Esophagus squamous epithelium (tissue), 5 donors: ENCODE measurements around the gene LY86. TPM values are rescaled to one million over a fixed set of nuclear protein-coding genes. Genes with fewer than 3 reads are reported as not detected.

Experiments
- DNase-seq: peaks from one replicate; lab custom pipeline; 2025; lab: John Stamatoyannopoulos, UW
- H3K27ac ChIP-seq, 4 donors: fragments of 200-600 bp; sonication (generic); one replicate each; pipeline ENCODE4 v1.5.1; 2016 to 2019; ENCODE audit warnings: mild to moderate bottlenecking in 1 of 4
- H3K27me3 ChIP-seq, 4 donors: fragments of 200-600 bp; sonication (generic); 1 replicate in 3 of 4; 2 replicates in 1 of 4; pipeline versions ENCODE4 v1.5.1 to v1.6.0; 2017 to 2021; ENCODE audit warnings: antibody characterized with exemption in 1 of 4
- H3K36me3 ChIP-seq, 3 donors: fragments of 200-600 bp; sonication (generic); one replicate each; pipeline ENCODE4 v1.5.1; 2016 to 2019
- H3K4me1 ChIP-seq, 3 donors: fragments of 200-600 bp; sonication (generic); one replicate each; pipeline ENCODE4 v1.5.1; 2017 to 2019
- H3K4me3 ChIP-seq, 4 donors: fragments of 200-600 bp; sonication (generic); 1 replicate in 3 of 4; 2 replicates in 1 of 4; pipeline ENCODE4 v1.5.1; 2016 to 2019; ENCODE audit warnings: mild to moderate bottlenecking in 2 of 4, moderate library complexity in 1 of 4
- H3K9me3 ChIP-seq, 3 donors: fragments of 200-600 bp; sonication (generic); one replicate each; pipeline ENCODE4 v1.5.1; 2016 to 2019
- CTCF ChIP-seq, 6 experiments: fragments of 450-650 bp in 4 of 6; fragments of 200-600 bp in 2 of 6; sonication (generic) in 2 of 6; IDR thresholded peaks; one replicate each; pipeline ENCODE4 v1.5.1; 2016 to 2019; ENCODE audit warnings: antibody characterized with exemption in 6 of 6, mild to moderate bottlenecking in 4 of 6, moderate library complexity in 4 of 6
- POLR2A ChIP-seq, 4 donors: fragments of 450-650 bp; IDR thresholded peaks; one replicate each; pipeline ENCODE4 v1.6.1; 2017; ENCODE audit warnings: antibody characterized with exemption in 4 of 4, mild to moderate bottlenecking in 4 of 4, moderate library complexity in 3 of 4
- WGBS, 2 donors: methylation state at CpG; one replicate each; pipeline ENCODE4 v1.1.5; 2018; 5-methylcytosine and 5-hydroxymethylcytosine counted together
- intact Hi-C: fragments of 100-400 bp; cut with DNase I; formaldehyde crosslinking; loops from one replicate; pipeline ENCODE4 v1.15.0; 2022
- total RNA-seq, 4 donors: library from RNA; depleted of rRNA; stranded (reverse); fragments of >200 nt; gene quantifications; one replicate each; pipeline ENCODE4 v1.1.0, GENCODE V29; 2016
- donor health status: DM: yes; HTN: yes; CAD: no.

The LY86 gene
- total RNA-seq, 4 donors from 2014 or later: 2.3 TPM; not detected in 2

- Histone ChIP-seq H3K4me3 (no peak overlapping the region), H3K9me3 (no peaks in the 10 kb centered on the region), H3K27me3 (peaks cover 0 to 56% (median 0%) of the 10 kb centered on the region in 4 donors), H3K36me3 (no peaks in the 10 kb centered on the region), H3K27ac (no peak overlapping the region), H3K4me1 (peaks cover 0 to 15% (median 0%) of the 10 kb centered on the region in 3 donors)
- intact Hi-C loops: no loop called here
- no peak for DNase-seq
- 55 to 66% methylated on average over 9 to 10 of the region's 10 CpGs for WGBS, 2 donors
- TF ChIP-seq POLR2A (IDR thresholded peaks at IDR 0.05) (no peak), CTCF (IDR thresholded peaks at IDR 0.05) (peak; percentile 43 to 69 (median 54))
Observed at GRCh38 chr6:6556738-6557503, 31.6 kb upstream of the LY86 start.

GRCh38 chr6:6557504-6557839, 31.0 kb upstream of the LY86 start:
- no peak for DNase-seq
- peaks cover 0 to 59% (median 0%) of the 10 kb centered on the region in 4 donors for H3K27me3 ChIP-seq
- TF ChIP-seq POLR2A (IDR thresholded peaks at IDR 0.05) (no peak), CTCF (IDR thresholded peaks at IDR 0.05) (no peak)
- H3K4me1 ChIP-seq: peaks cover 0 to 15% (median 0%) of the 10 kb centered on the region in 3 donors
- H3K27ac ChIP-seq: no peak overlapping the region
- H3K36me3 ChIP-seq: no peaks in the 10 kb centered on the region
- H3K4me3 ChIP-seq: no peak overlapping the region
- intact Hi-C loops: no loop called here
- H3K9me3 ChIP-seq: no peaks in the 10 kb centered on the region
- 57 to 75% methylated on average over 4 of the region's 4 CpGs for WGBS, 2 donors

DNA sequence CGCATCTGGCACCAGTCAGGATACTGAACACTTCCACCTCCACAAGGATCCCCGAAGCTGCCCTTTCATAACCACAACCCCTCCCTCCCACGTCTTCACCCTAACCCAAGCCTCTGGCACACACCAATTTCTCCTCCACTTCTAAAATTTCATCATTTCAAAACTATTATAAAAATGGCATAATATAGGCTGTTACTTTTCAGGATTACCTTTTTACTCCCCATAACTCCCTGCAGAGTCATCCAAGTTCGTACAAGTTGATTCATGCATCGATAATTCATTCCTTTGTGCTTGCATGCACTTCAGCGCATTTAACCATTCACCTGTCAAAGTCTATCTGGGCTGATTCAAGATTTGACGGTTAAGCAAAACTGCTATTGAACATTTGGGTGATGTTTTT, 30.6 kb upstream of the LY86 start:
- H3K9me3 ChIP-seq: no peaks in the 10 kb centered on the region
- WGBS, 2 donors: 37 to 49% methylated on average over 7 of the region's 7 CpGs
- no peak for DNase-seq
- H3K27ac ChIP-seq: no peak overlapping the region
- H3K4me3 ChIP-seq: no peak overlapping the region
- peaks cover 0 to 57% (median 0%) of the 10 kb centered on the region in 4 donors for H3K27me3 ChIP-seq
- no peaks in the 10 kb centered on the region for H3K36me3 ChIP-seq
- peaks cover 0 to 15% (median 0%) of the 10 kb centered on the region in 3 donors for H3K4me1 ChIP-seq
- TF ChIP-seq CTCF (IDR thresholded peaks at IDR 0.05) (no peak), POLR2A (IDR thresholded peaks at IDR 0.05) (no peak)
- intact Hi-C loops: no loop called here

GRCh38 chr6:6559994-6560570, 28.4 kb upstream of the LY86 start:
- DNase-seq: no peak
- Histone ChIP-seq H3K27me3 (peaks cover 0 to 39% (median 0%) of the 10 kb centered on the region in 4 donors), H3K4me3 (no peak overlapping the region), H3K9me3 (no peaks in the 10 kb centered on the region), H3K4me1 (peaks cover 0 to 15% (median 0%) of the 10 kb centered on the region in 3 donors), H3K36me3 (no peaks in the 10 kb centered on the region), H3K27ac (no peak overlapping the region)
- intact Hi-C loops: no loop called here
- 40 to 52% methylated on average over 4 to 6 of the region's 6 CpGs for WGBS, 2 donors
- TF ChIP-seq CTCF (IDR thresholded peaks at IDR 0.05): no peak
- TF ChIP-seq POLR2A (IDR thresholded peaks at IDR 0.05): no peak

GRCh38 chr6:6560909-6561308, 27.6 kb upstream of the LY86 start:
- Histone ChIP-seq H3K9me3 (no peaks in the 10 kb centered on the region), H3K27me3 (peaks cover 0 to 34% (median 0%) of the 10 kb centered on the region in 4 donors), H3K36me3 (no peaks in the 10 kb centered on the region), H3K4me1 (peaks cover 0 to 15% (median 0%) of the 10 kb centered on the region in 3 donors), H3K27ac (no peak overlapping the region), H3K4me3 (no peak overlapping the region)
- intact Hi-C loops: no loop called here
- TF ChIP-seq CTCF (IDR thresholded peaks at IDR 0.05): no peak
- TF ChIP-seq POLR2A (IDR thresholded peaks at IDR 0.05): no peak
- DNase-seq: no peak
- 71 to 72% methylated on average over 3 of the region's 3 CpGs for WGBS, 2 donors
